ENCODE measurements around the gene ZBBX. TPM values are rescaled to one million over a fixed set of nuclear protein-coding genes. Genes with fewer than 3 reads are reported as not detected.

The ZBBX gene
- total and polyA plus RNA-seq, 5 donors from 2014 or later: not detected

DNA sequence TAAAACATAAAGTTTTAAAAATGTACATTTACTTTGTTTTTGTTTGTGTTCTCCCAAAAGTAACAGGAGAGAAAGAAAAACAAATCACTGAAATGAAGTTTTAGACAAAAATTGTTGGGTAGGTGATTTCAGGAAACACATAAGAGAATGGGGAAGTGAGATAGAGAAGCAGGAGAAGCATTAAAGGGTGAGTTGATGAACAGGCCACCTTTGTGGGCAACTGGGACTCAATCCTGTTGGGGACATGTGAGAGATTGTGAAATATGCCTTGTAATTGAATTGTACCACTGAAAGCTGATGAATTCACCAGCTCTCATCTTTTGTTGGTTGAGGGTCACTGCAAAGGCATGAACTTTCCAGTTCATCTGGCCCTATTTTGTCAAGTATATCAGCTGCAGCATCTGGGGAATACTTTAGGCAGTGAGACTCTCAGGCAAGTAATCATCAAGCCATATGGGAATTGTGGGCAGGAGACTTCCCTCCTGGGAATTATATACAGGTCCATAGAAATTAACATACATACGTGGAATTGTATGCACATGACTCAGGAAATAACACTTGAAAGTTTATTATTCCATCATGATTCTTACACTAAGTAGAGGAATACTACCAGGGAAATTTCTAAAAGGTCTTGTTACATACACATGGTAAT, 181.0 kb downstream of the ZBBX start:
- Histone ChIP-seq H3K4me1 (ENCODE audit: control insufficient read depth, insufficient read depth, low read length, poor library complexity, severe bottlenecking) (no peaks in the 10 kb centered on the region), H3K4me3 (ENCODE audit: low read depth, low read length) (no peak overlapping the region), H3K27ac (ENCODE audit: insufficient read depth, low read length, poor library complexity, severe bottlenecking) (no peak overlapping the region), H3K9me3 (ENCODE audit: control insufficient read depth in 2 of 2, low read length in 2 of 2) (no peaks in the 10 kb centered on the region), H3K27me3 (ENCODE audit: control insufficient read depth, insufficient read depth, low read length) (no peaks in the 10 kb centered on the region), H3K36me3 (ENCODE audit: control insufficient read depth, insufficient read depth, low read length) (no peaks in the 10 kb centered on the region)
- DNase-seq: no peak
- Mint-ChIP-seq H3K9me3 (peaks cover 0 to 11% (median 4%) of the 10 kb centered on the region in 7 donors), H3K4me3 (no peak overlapping the region), H3K27ac (no peak overlapping the region), H3K27me3 (peaks cover 4% of the 10 kb centered on the region), H3K36me3 (no peaks in the 10 kb centered on the region), H3K4me1 (no peaks in the 10 kb centered on the region)
- ATAC-seq (ENCODE audit: low read depth in 2 of 2): no peak

Other genes with a start within 250 kb of the ZBBX start
- gene SERPINI2, start 93.7 kb upstream of the ZBBX start, total RNA-seq: not detected
- gene SERPINI2, start 93.7 kb upstream of the ZBBX start, polyA plus RNA-seq: not detected

All from CD4-positive, CD25-positive, alpha-beta regulatory T cell (primary cell).